CD4-positive, alpha-beta T cell treated with Interleukin-4 for 4 hours (primary cell): ENCODE measurements around the gene HOXB7.

Experiments
- DNase-seq: peaks from one replicate; pipeline ENCODE4 v3.0.0-alpha.2; 2020

Gene HOXB7

GRCh38 chr17:48610282-48611211 lies at the start of gene HOXB7:
TSS of gene HOXB7 (minus strand) at chr17:48611017. CDS start at chr17:48610918, 99 bp downstream.
- DNase-seq: peak; percentile 53

- DNase-seq: no peak
These were observed 45.1 kb upstream of the HOXB7 start for GRCh38 chr17:48655913-48656312.

- DNase-seq: no peak
These were observed 38.9 kb upstream of the HOXB7 start for GRCh38 chr17:48649741-48650140.

- no peak for DNase-seq
These were observed 37.1 kb upstream of the HOXB7 start for GRCh38 chr17:48647963-48648245.

- no peak for DNase-seq
These were observed 36.5 kb upstream of the HOXB7 start for GRCh38 chr17:48647103-48647962.

- peak; percentile 21 for DNase-seq
These were observed 35.6 kb upstream of the HOXB7 start for GRCh38 chr17:48646183-48647102.

GRCh38 chr17:48645639-48646182 lies 34.9 kb upstream of the HOXB7 start:
- DNase-seq: no peak

GRCh38 chr17:48644910-48645557 lies 34.2 kb upstream of the HOXB7 start:
- DNase-seq: no peak

- DNase-seq: no peak
These were observed 33.3 kb upstream of the HOXB7 start for GRCh38 chr17:48644159-48644558.

GRCh38 chr17:48643697-48644012 lies 32.8 kb upstream of the HOXB7 start:
- no peak for DNase-seq

- DNase-seq: no peak
These were observed 32.3 kb upstream of the HOXB7 start for GRCh38 chr17:48642843-48643696.

GRCh38 chr17:48642059-48642842 lies 31.4 kb upstream of the HOXB7 start:
- DNase-seq: no peak

GRCh38 chr17:48641541-48642058 lies 30.8 kb upstream of the HOXB7 start:
- DNase-seq: no peak

- no peak for DNase-seq
These were observed 30.0 kb upstream of the HOXB7 start for GRCh38 chr17:48640858-48641180.

- DNase-seq: no peak
These were observed 29.4 kb upstream of the HOXB7 start for GRCh38 chr17:48639982-48640857.

- DNase-seq: no peak
These were observed 28.3 kb upstream of the HOXB7 start for GRCh38 chr17:48639136-48639535.

GRCh38 chr17:48637323-48638260 lies 26.8 kb upstream of the HOXB7 start:
- no peak for DNase-seq
